AG09319 (cell line): Measurements from ENCODE around the gene FXYD1.
"Not testable (repeated sequence)": the region's sequence is repeated elsewhere in the genome, so short reads cannot be mapped to it uniquely, and the experiment has no call there.

Experiments
- DNase-seq: peaks from one replicate; pipeline ENCODE4 v3.0.0-alpha.2; 2010; ENCODE audit warnings: low read depth; ENCODE audit errors: extremely low read depth
- TF ChIP-seq, protein P1 (sequence below): IDR thresholded peaks from 2 replicates; pipeline ENCODE4 v1.5.1; 2011; ENCODE audit warnings: low read depth, mild to moderate bottlenecking, inconsistent platforms, low read length, moderate library complexity

The FXYD1 gene

DNA sequence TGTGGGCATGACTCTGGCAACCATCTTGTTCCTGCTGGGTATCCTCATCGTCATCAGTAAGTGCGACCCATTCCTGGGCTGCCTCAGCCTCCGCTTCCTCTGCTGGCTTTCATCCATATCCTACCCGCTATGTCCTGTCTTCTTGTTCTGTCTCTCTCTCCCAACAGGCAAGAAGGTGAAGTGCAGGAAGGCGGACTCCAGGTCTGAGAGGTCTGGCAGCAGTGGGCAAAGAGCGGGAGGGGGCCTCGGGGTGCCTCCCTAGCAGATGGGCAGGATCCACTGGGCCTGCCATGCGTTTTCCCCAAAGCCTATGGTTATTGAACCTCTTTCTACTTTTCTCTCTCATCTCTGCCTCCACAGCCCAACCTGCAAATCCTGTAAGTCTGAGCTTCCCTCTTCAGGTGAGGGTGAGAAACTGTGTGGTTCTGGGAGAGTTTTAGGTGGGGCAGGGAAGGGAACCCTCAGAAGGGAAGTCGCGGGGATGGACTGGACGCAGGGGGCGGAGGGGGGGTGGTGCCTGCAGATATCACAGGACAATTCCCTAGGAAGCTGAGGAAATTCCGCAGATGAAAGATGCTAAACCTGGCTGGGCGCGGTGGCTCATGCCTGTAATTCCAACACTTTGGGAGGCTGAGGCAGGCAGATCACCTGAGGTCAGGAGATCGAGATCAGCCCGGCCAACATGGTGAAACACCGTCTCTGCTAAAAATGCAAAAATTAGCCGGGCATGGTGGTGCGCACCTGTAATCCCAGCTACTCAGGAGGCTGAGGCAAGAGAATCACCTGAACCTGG, 12.8 kb downstream of the FXYD1 start:
- TF ChIP-seq, protein P1, sequence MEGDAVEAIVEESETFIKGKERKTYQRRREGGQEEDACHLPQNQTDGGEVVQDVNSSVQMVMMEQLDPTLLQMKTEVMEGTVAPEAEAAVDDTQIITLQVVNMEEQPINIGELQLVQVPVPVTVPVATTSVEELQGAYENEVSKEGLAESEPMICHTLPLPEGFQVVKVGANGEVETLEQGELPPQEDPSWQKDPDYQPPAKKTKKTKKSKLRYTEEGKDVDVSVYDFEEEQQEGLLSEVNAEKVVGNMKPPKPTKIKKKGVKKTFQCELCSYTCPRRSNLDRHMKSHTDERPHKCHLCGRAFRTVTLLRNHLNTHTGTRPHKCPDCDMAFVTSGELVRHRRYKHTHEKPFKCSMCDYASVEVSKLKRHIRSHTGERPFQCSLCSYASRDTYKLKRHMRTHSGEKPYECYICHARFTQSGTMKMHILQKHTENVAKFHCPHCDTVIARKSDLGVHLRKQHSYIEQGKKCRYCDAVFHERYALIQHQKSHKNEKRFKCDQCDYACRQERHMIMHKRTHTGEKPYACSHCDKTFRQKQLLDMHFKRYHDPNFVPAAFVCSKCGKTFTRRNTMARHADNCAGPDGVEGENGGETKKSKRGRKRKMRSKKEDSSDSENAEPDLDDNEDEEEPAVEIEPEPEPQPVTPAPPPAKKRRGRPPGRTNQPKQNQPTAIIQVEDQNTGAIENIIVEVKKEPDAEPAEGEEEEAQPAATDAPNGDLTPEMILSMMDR, result no peak

DNA sequence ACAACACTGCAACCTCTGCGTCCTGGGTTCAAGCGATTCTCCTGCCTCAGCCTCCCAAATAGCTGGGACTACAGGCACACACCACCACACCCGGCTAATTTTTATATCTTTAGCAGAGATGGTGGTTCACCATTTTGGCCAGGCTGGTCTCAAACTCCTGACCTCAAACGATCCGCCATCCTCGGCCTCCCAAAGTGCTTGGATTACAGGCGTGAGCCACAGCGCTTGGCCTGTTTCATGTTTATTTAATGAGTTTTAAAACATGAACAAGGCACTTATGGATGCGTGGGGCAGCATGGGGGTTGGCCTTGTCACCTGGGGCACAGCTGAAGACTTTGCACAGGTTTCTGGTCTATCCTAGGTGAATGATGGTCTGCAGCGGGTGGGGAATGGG, 14.5 kb downstream of the FXYD1 start:
- not testable (repeated sequence) for DNase-seq

More for the DNA sequence above, 12.8 kb downstream of the FXYD1 start:
- DNase-seq, result no peak

DNA sequence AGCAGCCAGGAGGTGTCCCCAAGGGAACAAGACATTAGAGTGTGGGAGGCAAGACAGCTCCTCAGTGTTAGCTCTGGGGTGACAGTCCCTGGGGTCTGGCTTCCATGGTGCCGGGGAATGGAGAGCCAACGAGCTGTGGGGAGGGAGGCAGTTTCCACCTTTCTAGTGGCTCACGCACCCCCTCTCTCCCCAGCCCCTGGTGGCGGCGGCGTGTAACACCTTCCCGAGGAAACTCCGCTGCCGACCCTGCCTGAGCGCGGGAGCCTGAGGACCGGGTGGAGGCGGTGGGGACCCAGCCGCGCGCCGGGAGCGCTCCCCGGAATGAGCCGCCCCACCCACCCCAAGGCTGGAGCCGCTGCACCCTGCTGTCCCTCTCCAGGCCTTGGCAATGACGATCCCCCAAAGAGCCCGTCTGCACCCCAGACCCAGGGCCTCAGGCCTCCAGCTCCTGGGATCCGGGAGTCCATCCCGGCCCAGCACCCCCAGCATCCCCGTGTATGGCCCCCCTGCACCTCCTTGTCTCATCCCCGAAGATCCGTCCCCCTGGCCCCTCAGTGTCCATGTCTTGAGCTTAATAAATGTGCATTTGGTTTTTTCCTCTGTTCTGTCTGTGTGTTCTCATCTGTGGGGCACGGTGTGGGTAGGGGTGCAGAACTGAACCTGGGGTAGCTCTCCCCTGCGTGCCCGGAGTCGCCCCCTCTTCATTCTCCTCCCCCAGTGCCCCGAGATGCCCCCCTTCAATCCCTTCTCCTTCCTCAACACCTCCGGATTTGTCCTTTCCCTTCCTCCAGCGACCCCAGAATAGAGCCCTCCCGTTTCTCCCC, 15.3 kb downstream of the FXYD1 start:
- DNase-seq, result no peak
- TF ChIP-seq, protein P1, result peak; percentile 61

DNA sequence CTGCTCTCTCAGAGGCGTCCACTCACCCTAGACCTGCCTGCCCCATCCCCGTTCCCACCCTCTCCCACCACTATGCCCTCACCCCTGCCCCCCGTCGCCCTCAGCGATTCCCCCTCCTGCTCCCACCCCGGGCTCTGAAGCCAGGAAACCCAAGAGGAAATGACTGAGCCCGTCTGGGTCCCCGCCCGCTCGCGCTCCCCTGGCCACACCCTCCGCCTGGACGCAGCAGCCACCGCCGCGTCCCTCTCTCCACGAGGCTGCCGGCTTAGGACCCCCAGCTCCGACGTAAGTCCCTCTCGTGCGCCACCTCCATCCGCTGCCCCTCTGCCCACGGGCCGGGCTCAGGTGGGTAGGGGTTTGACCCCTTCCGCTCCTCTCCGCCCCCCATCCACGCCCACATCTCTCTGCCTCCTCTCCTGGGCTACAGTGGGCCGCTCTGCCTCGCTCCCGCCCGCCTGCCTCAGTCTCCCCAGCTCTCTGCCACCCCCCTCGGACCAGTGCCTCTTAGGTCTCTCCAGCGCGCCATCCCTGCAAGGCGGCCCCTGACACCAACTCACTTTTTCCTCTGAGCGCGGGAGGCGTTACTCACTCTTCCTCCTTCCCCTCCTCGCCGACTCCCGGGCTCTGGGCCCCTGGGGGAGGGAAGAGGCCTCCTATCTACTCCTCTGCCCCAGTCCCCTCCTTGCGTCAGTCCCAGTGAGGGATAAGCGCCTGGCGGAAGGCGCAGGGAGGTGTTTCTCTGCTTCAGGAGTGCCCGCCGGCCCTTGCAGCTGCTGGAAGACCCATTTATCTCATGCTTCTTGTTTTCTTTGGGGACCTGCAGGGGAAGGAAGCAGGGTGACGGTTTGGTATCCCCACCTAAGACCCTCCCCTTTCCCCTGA, 16.1 kb downstream of the FXYD1 start, which contains the start of gene FXYD5:
TSS of gene FXYD5 (plus strand) at position 211 of the 882 bp plus-strand sequence. CDS start 816 bp downstream, outside the sequence.
- TF ChIP-seq, protein P1, result no peak; the same call in none of the 2 replicates
- DNase-seq, result peak; percentile 34

DNA sequence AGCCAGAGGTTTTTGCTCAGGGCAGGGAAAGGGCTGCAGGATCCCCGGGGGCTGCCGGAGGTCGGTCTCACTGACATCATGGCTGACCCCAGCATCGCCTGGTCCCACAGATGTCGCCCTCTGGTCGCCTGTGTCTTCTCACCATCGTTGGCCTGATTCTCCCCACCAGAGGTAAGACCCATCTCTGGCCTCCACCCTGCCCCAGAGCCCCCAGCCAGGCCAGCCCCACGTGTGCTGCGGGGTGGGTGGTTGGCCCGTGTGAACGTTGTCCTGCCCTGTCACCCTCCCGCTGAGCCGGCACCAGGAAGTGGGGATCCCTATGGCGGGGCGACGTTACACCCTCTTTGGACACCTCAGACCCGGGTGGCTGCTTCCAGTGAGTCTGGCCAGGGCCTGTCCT, 16.8 kb downstream of the FXYD1 start:
- TF ChIP-seq, protein P1, result no peak
- no peak for DNase-seq

DNA sequence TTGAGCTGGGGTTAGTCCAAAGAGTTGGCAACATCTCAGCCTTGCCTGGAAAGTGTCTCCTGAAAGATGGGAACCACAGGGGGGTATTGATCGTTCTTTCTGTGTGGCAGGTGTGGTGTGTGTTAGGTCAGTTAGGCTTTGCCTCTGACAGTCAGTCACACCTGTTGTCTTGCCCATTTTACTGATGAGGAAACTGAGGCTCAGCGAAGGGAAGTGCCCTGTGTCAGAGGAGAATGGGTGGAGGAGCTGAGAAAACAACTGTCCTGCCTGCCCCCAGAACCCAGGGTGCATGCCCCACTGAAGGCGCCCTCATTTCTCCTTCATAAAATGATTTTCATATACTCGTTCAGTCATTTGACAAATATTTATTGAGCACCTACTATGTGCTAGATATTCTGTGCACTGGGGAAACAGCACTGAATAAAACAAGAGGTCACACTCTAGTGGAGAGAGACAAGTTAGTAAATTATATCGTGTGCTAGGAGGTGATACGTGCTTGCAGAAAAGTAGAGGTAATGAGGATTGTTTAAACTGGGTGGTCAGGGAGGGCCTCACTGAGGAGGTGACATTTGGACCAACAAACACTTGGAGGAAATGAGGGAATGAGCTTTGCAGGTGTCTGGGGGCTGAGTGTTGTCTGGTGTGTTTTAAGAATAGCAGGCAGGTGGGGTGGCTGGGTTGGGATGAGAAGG, 17.5 kb downstream of the FXYD1 start:
- no peak for DNase-seq
- TF ChIP-seq, protein P1, result no peak

DNA sequence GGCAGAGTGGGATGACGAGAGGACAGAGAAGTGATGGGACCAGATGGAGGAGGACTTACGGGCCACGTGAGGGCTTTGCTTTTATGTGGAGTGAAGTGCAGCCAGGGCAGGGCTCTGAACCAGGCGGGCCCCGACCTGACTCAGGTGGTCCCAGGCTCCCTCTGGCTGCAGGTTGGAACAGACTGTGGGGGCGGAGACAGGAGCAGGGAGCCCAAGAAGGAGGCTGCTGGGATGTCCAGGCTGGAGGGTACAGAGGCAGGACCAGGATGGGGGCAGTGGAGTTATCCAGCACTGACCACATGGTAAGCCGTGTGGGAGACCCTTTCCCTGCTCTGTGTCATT, 18.0 kb downstream of the FXYD1 start:
- DNase-seq, result no peak
- TF ChIP-seq, protein P1, result no peak
